NCI-H128 (cell line): ENCODE results near the gene CCDC171.

Experiments
- DNase-seq: peaks from one replicate; lab custom pipeline; 2025; ENCODE audit not compliant: unreplicated experiment; lab: John Stamatoyannopoulos, UW

CCDC171 gene

GRCh38 chr9:15867334-15867733 is 314.5 kb downstream of the CCDC171 start:
- DNase-seq: no peak

- no peak for DNase-seq
Observed at GRCh38 chr9:15867988-15868387, 315.1 kb downstream of the CCDC171 start.

GRCh38 chr9:15873573-15874177 is 320.8 kb downstream of the CCDC171 start:
- DNase-seq: no peak

- no peak for DNase-seq
Observed at GRCh38 chr9:15882328-15882727, 329.5 kb downstream of the CCDC171 start.

GRCh38 chr9:15882883-15883282 is 330.0 kb downstream of the CCDC171 start:
- DNase-seq: no peak

- DNase-seq: no peak
Observed at GRCh38 chr9:15885464-15885863, 332.6 kb downstream of the CCDC171 start.

GRCh38 chr9:15889555-15889954 is 336.7 kb downstream of the CCDC171 start:
- DNase-seq: no peak

GRCh38 chr9:15901572-15901971 is 348.7 kb downstream of the CCDC171 start:
- DNase-seq: no peak

GRCh38 chr9:15909297-15909696 is 356.5 kb downstream of the CCDC171 start:
- no peak for DNase-seq

GRCh38 chr9:15915711-15916110 is 362.9 kb downstream of the CCDC171 start:
- DNase-seq: no peak

GRCh38 chr9:15927161-15927560 is 374.3 kb downstream of the CCDC171 start:
- no peak for DNase-seq

GRCh38 chr9:15935661-15936305 is 382.9 kb downstream of the CCDC171 start:
- no peak for DNase-seq

- DNase-seq: peak; percentile 28
Observed at GRCh38 chr9:15936306-15936921, 383.6 kb downstream of the CCDC171 start.

- DNase-seq: no peak
Observed at GRCh38 chr9:15942831-15943424, 390.1 kb downstream of the CCDC171 start.

GRCh38 chr9:15944341-15944740 is 391.5 kb downstream of the CCDC171 start:
- no peak for DNase-seq

GRCh38 chr9:15959663-15960062 is 406.8 kb downstream of the CCDC171 start:
- DNase-seq: no peak

- DNase-seq: no peak
Observed at GRCh38 chr9:15961217-15961616, 408.4 kb downstream of the CCDC171 start.

GRCh38 chr9:15965246-15965745 is 412.5 kb downstream of the CCDC171 start:
- DNase-seq: no peak

- DNase-seq: no peak
Observed at GRCh38 chr9:15966471-15966870, 413.6 kb downstream of the CCDC171 start.

GRCh38 chr9:15967068-15967467 is 414.2 kb downstream of the CCDC171 start:
- no peak for DNase-seq

GRCh38 chr9:15972760-15973159 is 419.9 kb downstream of the CCDC171 start:
- DNase-seq: no peak
